HG03469 (cell line): ENCODE measurements around the gene PARP8.
"Not testable (repeated sequence)": the region's sequence is repeated elsewhere in the genome, so short reads cannot be mapped to it uniquely, and the experiment has no call there.

Source experiments
- ATAC-seq: cut with Tn5 transposase; IDR thresholded peaks from one replicate; pipeline ENCODE4 v1.9.1; 2021; ENCODE audit warnings: mild to moderate bottlenecking, moderate library complexity, moderate number of reproducible peaks; ENCODE audit not compliant: unreplicated experiment

PARP8 gene

GRCh38 chr5:50767588-50767987, 101.2 kb downstream of the PARP8 start:
- no peak for ATAC-seq

- ATAC-seq, result no peak
Measured at GRCh38 chr5:50768634-50769033, 102.2 kb downstream of the PARP8 start.

- no peak for ATAC-seq
Measured at GRCh38 chr5:50770441-50770840, 104.0 kb downstream of the PARP8 start.

- ATAC-seq, result not testable (repeated sequence)
Measured at GRCh38 chr5:50774446-50775175, 108.2 kb downstream of the PARP8 start.

- no peak for ATAC-seq
Measured at GRCh38 chr5:50786073-50786472, 119.6 kb downstream of the PARP8 start.

- no peak for ATAC-seq
Measured at GRCh38 chr5:50791813-50792212, 125.4 kb downstream of the PARP8 start.

GRCh38 chr5:50792843-50793242, 126.4 kb downstream of the PARP8 start:
- ATAC-seq, result no peak

- no peak for ATAC-seq
Measured at GRCh38 chr5:50794812-50795211, 128.4 kb downstream of the PARP8 start.

- ATAC-seq, result no peak
Measured at GRCh38 chr5:50798002-50798401, 131.6 kb downstream of the PARP8 start.

- ATAC-seq, result no peak
Measured at GRCh38 chr5:50799596-50799995, 133.2 kb downstream of the PARP8 start.

- ATAC-seq, result no peak
Measured at GRCh38 chr5:50800410-50800809, 134.0 kb downstream of the PARP8 start.

GRCh38 chr5:50807661-50808060, 141.2 kb downstream of the PARP8 start:
- ATAC-seq, result no peak

- ATAC-seq, result no peak
Measured at GRCh38 chr5:50808406-50808805, 142.0 kb downstream of the PARP8 start.

GRCh38 chr5:50811746-50812145, 145.3 kb downstream of the PARP8 start:
- ATAC-seq, result not testable (repeated sequence)

GRCh38 chr5:50813691-50814090, 147.3 kb downstream of the PARP8 start:
- no peak for ATAC-seq

GRCh38 chr5:50814556-50814955, 148.1 kb downstream of the PARP8 start:
- no peak for ATAC-seq

- no peak for ATAC-seq
Measured at GRCh38 chr5:50822046-50822445, 155.6 kb downstream of the PARP8 start.

GRCh38 chr5:50822761-50823160, 156.3 kb downstream of the PARP8 start:
- no peak for ATAC-seq

- ATAC-seq, result no peak
Measured at GRCh38 chr5:50823568-50823967, 157.1 kb downstream of the PARP8 start.

GRCh38 chr5:50824109-50824508, 157.7 kb downstream of the PARP8 start:
- ATAC-seq, result no peak

GRCh38 chr5:50827516-50828247, 161.2 kb downstream of the PARP8 start:
- no peak for ATAC-seq

GRCh38 chr5:50829023-50829422, 162.6 kb downstream of the PARP8 start:
- ATAC-seq, result no peak
